ENCODE measurements around the gene CTDP1. TPM values are rescaled to one million over a fixed set of nuclear protein-coding genes. Genes with fewer than 3 reads are reported as not detected.

Gene CTDP1
- total and polyA plus RNA-seq, 4 donors = 18.8 to 30.5 (median 21.7) TPM

DNA sequence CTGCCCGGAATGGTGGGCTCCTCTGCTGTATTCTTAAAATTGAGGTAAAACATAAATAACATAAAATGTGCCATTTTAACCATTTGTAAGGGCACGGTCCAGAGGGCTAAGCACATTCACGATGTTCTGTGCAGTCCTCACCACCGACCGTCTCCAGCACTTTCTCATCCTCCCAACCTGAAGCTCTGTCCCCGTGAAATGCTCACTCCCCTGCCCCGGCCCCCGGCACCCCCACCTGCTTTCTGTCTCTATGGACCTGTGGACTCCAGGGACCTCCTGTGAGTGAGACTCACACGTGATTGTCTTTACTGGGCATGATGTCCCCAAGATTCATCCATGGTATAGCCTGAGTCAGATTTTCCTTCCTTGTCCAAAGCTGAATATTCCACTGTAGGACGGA lies 38.7 kb upstream of the CTDP1 start:
- 86 to 94% methylated on average over 10 of the region's 10 CpGs for WGBS, 2 donors
- Histone ChIP-seq H3K9ac (ENCODE audit: insufficient read depth in 1 of 2, low read length in 2 of 2) (no peak overlapping the region), H3K9me3 (ENCODE audit: control insufficient read depth in 4 of 4, insufficient read depth in 3 of 4, low read length in 3 of 4) (peaks cover 0 to 4% (median 0%) of the 10 kb centered on the region in 4 donors), H3K4me3 (no peak overlapping the region), H3K4me1 (ENCODE audit: control insufficient read depth in 5 of 5, insufficient read depth in 5 of 5, low read length in 5 of 5) (peaks cover 0 to 18% (median 0%) of the 10 kb centered on the region in 5 donors), H3K27ac (ENCODE audit: low read depth in 1 of 2, low read length in 1 of 2) (no peak overlapping the region), H3K27me3 (ENCODE audit: control insufficient read depth in 3 of 3, insufficient read depth in 3 of 3, low read length in 2 of 3) (peaks cover 22 to 24% (median 22%) of the 10 kb centered on the region in 3 donors), H3K36me3 (ENCODE audit: control insufficient read depth in 4 of 4, insufficient read depth in 4 of 4, low read length in 4 of 4) (no peaks in the 10 kb centered on the region)
- ATAC-seq (ENCODE audit: insufficient read depth, low FRiP score) (no peak), DNase-seq (no peak)
- TF ChIP-seq, protein P1, sequence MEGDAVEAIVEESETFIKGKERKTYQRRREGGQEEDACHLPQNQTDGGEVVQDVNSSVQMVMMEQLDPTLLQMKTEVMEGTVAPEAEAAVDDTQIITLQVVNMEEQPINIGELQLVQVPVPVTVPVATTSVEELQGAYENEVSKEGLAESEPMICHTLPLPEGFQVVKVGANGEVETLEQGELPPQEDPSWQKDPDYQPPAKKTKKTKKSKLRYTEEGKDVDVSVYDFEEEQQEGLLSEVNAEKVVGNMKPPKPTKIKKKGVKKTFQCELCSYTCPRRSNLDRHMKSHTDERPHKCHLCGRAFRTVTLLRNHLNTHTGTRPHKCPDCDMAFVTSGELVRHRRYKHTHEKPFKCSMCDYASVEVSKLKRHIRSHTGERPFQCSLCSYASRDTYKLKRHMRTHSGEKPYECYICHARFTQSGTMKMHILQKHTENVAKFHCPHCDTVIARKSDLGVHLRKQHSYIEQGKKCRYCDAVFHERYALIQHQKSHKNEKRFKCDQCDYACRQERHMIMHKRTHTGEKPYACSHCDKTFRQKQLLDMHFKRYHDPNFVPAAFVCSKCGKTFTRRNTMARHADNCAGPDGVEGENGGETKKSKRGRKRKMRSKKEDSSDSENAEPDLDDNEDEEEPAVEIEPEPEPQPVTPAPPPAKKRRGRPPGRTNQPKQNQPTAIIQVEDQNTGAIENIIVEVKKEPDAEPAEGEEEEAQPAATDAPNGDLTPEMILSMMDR (IDR thresholded peaks at IDR 0.05; ENCODE audit: control extremely low read depth, extremely low read depth) = no peak

DNA sequence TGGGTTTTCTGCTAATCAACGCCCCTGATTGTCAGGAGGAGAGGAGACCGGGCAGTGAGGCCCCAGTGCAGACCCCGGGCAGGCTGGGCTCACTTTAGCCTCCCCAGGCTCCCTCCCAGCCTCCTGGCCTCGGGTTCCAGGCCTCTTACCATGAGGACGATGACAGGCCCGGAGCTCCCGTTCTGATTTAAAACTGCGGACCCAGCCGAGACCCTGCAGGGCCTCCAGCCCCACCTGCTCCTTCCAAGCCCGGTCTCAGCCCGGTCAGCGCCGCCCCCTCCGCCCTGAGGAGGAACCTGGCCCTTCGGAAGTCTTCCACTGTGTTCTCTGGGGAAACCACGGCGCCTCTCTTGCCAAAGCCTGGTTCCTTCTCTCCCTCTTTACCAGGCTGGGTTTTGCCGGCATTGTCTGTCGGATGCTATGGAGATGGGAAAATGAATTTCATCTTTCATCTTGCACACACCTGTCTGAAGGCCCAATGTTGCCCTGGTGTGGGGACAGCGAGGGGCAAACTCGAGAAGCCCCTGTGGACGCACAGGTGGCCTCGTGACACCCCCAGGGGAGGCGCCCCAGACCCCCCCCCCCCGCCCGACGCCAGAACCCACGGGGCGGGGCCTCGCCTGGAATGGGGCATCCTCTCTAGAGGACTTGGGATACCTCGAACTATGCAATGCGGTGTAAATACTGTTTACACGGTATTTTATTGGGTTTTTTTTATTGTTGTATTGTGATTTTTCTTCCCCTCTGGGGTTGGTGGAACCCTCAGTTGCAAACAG lies 37.7 kb upstream of the CTDP1 start:
- Histone ChIP-seq H3K36me3 (ENCODE audit: control insufficient read depth in 4 of 4, insufficient read depth in 4 of 4, low read length in 4 of 4) (no peaks in the 10 kb centered on the region), H3K9ac (ENCODE audit: insufficient read depth in 1 of 2, low read length in 2 of 2) (no peak overlapping the region), H3K4me3 (no peak overlapping the region), H3K9me3 (ENCODE audit: control insufficient read depth in 4 of 4, insufficient read depth in 3 of 4, low read length in 3 of 4) (peaks cover 0 to 4% (median 0%) of the 10 kb centered on the region in 4 donors), H3K27me3 (ENCODE audit: control insufficient read depth in 3 of 3, insufficient read depth in 3 of 3, low read length in 2 of 3) (peaks cover 22 to 26% (median 22%) of the 10 kb centered on the region in 3 donors), H3K27ac (ENCODE audit: low read depth in 1 of 2, low read length in 1 of 2) (no peak overlapping the region), H3K4me1 (ENCODE audit: control insufficient read depth in 5 of 5, insufficient read depth in 5 of 5, low read length in 5 of 5) (peaks cover 0 to 18% (median 0%) of the 10 kb centered on the region in 5 donors)
- ATAC-seq (ENCODE audit: insufficient read depth, low FRiP score) (no peak), DNase-seq (no peak)
- TF ChIP-seq, protein P1 (IDR thresholded peaks at IDR 0.05; ENCODE audit: control extremely low read depth, extremely low read depth) = no peak
- 84 to 86% methylated on average over 33 of the region's 33 CpGs for WGBS, 2 donors

DNA sequence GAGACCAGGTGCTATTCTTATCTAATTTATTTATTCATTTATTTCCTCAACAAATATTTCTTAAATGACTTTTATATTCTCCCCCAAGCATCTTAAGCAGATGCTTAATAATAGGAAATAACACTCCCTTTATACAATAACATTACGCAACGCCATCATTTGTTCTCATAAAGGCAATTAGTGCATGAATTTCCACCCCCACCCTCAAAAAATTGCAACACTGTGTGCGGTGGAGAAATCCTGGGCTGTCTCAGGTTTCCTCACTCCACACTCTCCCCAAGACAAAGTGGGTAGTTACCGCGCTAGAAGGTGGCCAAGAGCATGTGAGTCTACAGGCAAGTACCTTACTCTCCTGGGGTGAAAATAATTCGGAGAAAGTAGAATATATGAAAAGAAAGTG lies 37.0 kb upstream of the CTDP1 start:
- 31 to 37% methylated on average over 6 of the region's 6 CpGs for WGBS, 2 donors
- no peak overlapping the region for H3K4me3 ChIP-seq
- no peak overlapping the region for H3K27ac ChIP-seq (ENCODE audit: low read depth in 1 of 2, low read length in 1 of 2)
- H3K27me3 ChIP-seq (ENCODE audit: control insufficient read depth in 3 of 3, insufficient read depth in 3 of 3, low read length in 2 of 3) = peaks cover 19 to 22% (median 22%) of the 10 kb centered on the region in 3 donors
- ATAC-seq (ENCODE audit: insufficient read depth, low FRiP score) = peak; percentile 30
- no peak overlapping the region for H3K9ac ChIP-seq (ENCODE audit: insufficient read depth in 1 of 2, low read length in 2 of 2)
- H3K4me1 ChIP-seq (ENCODE audit: control insufficient read depth in 5 of 5, insufficient read depth in 5 of 5, low read length in 5 of 5) = peaks cover 0 to 18% (median 0%) of the 10 kb centered on the region in 5 donors
- H3K36me3 ChIP-seq (ENCODE audit: control insufficient read depth in 4 of 4, insufficient read depth in 4 of 4, low read length in 4 of 4) = no peaks in the 10 kb centered on the region
- TF ChIP-seq, protein P1 (IDR thresholded peaks at IDR 0.05; ENCODE audit: control extremely low read depth, extremely low read depth) = no peak
- H3K9me3 ChIP-seq (ENCODE audit: control insufficient read depth in 4 of 4, insufficient read depth in 3 of 4, low read length in 3 of 4) = peaks cover 0 to 1% (median 0%) of the 10 kb centered on the region in 4 donors
- peak in 1 of 3 donors; percentile 25 for DNase-seq

Measured in lung (tissue), 12 donors.